HG02763 (cell line): ENCODE results near the gene MAD1L1.

Experiments
- ATAC-seq: cut with Tn5 transposase; IDR thresholded peaks from one replicate; pipeline ENCODE4 v1.9.1; 2021; ENCODE audit warnings: mild to moderate bottlenecking, moderate library complexity; ENCODE audit not compliant: unreplicated experiment

Gene MAD1L1

DNA sequence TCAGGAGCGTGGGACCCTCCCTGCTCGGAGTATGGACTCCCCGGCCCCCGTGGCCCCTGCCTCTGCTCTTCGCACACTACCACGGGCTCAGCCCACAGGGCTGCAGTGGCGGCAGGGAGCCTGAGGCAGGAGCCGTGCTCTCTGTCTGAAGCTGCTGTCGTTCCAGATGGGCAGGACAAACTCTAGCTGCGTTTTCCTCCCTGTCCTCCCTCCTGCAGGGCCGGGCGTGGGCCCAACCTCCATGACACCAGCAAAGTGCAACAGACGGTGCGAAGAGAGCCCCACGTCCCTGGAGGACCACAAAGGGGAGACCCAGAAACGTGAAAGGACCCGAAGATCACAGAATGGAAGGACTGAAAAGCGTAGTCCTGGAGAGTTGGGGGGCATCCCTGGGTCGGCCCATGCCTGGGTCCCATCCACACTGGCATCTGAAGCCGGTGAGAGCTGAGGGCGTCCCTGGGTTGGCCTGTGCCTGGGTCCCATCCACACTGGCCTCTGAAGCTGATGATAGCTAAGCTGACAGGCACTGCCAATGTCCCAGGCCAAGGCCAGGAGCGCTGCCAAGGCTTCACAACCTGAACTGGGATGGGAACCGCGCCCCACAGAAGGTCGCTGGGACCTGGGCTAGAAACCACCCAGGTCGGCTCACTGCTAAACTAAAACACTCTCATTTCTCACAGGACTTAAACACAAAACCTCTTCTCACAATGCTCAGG is 267.0 kb downstream of the MAD1L1 start:
- ATAC-seq: no peak

DNA sequence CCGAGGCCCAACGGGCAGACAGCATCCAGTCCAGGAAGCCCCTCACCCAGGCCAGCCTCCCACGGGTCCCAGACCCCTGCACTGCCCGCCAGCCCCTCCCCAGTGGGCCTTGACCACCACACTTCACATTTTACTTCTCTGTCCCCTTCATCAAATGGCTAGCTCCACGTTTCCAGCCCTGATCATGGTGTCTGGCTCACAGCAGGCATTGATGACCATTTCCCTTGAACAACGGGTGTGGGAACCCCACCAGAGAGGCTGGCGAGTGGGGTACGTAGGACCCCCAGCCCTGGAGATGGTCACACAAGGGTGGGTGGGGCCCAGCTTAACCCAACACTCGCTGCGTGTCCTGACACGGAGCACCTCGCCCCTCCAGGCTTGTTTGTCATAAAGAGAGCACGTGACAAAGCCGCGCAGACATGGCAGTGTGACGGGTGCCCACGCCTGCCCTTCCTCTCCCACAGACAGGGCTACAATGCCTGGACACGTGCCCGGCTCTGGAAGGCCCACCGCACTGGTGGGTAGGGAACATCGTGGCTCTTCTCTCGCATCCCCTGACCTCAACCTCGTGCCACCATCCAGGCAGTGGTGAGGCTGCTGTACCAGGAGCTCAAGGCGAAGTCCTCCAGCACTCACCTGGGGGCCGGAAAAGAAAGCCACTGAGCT is 267.7 kb downstream of the MAD1L1 start:
- ATAC-seq: no peak

DNA sequence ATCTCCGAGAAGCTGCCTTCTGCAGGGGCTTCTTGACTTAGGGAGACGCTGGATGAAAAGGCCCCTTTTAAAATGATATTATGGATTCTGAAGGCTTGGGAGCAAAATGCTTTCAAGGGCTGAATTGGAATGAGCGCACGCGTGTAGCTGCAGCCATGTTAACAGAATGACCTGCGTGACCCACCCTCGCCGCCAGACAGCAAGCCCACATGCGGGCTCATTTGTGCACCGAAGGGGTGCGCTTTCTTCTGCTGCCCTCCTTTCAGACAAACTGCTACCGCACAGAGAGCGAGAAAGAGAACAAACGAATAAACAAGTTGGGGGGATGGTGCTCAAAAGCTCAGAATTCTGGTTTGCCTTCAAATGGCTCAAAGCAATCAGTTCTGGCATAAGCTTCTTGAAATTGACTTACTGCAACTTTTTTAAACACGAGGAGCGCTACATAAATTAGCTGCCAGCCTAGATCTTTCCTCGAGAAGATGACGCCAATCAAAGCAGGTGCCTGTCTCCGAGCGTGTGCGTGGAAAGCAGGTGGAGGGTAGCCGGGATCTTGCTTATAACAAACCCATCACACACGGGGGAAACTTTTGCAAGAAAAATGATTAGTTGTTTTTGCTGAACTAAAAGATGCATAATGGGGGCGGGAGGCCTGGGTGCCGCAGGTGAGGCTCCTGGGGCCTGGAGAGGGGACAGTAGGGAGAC is 268.4 kb downstream of the MAD1L1 start:
- ATAC-seq: no peak

DNA sequence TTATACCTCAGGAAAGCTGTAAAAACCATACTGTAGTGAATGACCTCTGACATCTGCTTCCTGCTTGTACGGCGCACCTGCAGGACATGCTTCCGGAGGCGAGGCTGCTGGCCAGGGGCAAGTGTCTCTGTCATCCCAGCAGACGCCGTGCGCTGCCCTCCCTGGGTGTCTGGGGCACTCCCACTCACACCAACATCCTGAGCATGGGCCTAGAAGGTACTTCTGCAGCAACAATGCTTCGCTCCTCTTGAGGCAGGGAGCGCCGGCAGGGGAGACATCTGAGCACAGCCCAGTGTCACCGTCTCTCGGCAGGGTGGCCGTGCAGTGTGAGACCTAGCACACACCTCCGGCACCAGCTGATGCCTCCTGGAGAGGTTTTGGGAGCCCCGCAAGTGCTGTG is 269.2 kb downstream of the MAD1L1 start:
- ATAC-seq: no peak

DNA sequence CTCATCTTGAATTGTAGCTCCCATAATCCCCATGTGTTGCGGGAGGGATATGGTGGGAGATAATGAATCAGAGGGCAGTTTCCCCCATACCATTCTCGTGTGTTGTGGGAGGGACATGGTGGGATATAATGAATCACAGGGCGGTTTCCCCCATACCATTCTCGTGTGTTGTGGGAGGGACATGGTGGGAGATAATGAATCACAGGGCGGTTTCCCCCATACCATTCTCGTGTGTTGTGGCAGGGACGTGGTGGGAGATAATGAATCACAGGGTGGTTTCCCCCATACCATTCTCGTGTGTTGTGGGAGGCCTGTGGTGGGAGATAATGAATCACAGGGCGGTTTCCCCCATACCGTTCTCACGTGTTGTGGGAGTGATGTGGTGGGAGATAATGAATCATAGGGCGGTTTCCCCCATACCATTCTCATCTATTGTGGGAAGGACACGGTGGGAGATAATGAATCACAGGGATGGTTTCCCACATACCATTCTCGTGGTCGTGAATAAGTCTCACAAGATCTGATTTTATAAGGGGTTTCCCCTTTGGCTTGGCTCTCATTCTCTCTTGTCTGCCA is 271.0 kb downstream of the MAD1L1 start:
- ATAC-seq: no peak

DNA sequence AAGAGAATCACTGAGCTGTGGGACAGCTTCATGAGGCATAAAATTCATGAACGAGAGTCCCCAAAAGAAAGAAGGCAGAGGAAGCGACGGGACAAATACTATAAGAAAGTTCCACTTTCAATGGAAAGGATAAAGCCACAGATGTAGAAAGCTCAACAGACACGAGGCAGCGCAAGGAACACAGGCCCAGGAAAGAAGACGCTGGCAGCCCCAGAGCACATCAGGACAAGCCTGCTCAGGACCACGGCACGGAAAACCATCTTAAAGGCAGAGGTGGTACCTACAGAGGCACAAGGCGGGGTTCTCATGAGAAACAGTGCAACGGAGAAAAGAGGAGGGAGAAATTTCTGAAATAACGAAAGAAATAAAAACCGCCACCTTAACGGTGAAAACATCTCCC is 273.4 kb downstream of the MAD1L1 start:
- no peak for ATAC-seq

DNA sequence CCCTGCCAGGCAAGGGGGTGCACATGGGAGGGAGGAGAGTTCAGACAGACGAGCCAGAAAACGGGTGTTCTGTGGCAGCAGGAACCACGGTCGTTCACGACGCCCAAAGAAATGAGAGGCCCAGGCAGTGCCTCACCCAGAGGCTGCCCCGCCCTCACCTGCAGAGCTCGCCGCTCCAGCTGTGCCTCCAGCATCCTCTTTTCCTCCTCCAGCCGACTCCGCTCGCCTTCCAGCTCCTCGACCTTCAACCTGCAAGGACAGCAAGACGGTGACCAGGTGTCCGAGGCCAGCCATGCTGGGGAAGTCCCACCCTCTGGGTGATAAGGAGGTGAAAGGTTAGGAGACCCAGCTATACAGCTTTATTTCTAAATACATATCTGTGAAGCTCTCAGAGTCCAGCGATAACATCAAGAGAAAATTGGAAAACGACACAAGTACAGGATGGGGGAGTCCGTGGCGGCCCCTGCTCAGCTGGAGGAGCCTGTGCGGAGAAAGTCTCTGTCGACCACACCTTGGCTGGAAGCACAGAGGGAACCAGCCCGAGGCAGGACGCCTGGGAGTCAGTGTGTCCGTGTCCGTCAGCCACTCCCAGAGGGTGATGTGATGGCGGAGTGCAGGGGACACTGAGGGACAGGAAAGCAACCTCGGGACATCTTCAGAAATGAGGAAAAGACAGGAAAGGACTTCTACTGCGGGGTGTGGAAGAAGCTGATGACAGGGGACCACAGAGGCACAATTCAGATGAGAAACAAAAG is 275.1 kb downstream of the MAD1L1 start:
- ATAC-seq: no peak

DNA sequence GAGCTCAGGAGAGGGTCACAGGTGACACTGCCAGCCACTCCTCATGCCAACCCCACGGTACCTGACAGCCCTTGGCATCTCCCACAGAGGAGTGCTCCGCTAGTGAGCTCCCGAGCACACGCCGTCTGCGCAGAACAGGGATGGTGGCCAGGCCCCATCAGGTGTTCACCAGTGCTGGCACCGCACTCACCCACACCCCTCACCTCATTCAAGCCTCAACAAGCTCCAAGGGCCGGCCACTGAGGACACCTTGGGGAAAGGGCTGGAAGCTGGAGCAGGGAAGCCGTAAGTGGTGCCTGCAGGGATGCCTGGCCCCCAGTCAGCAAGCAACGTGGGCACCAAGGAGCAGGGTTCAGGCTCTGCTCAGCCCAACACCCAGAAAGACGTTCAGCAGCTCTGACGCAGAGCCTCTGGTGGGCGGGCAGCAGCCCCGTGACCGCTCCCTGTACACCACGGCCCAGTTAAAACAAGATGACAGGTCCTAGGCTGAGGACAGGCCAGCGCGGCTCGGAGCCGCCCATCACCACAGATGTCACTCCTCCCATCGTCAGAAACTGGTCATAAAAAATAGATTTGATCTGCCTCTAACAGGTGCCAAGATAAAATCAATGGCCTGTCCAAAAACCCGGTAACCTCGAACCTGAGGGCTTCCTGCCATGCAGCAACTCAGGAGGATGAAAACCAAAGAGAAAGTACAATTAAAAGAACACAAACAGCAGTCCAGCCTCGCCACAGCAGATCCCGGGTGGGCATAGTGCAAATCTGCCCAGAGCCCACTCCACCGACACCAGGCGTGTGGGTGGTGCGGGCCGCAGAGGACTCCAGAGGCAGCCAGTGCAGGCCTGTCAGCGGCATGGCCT is 275.9 kb downstream of the MAD1L1 start:
- ATAC-seq: no peak

DNA sequence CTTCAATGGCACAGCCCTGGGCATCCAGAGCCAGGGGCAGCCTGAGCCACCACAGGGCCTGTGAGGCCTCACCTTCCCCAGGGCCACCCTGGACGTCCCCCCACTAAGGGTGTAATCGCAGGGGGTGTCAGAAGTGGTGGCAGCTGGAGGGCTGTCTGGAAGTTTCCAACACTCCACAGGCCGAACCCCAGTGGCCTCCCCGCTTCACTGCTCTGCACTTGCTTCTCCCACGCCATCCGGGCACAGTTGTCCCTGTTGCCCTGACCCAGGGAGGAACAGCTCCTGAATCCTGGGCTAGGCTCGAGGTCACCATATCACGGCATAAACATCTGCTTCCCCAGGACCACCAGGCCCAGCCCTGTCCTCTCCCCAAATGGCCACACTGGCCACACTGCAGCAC is 276.6 kb downstream of the MAD1L1 start:
- no peak for ATAC-seq

DNA sequence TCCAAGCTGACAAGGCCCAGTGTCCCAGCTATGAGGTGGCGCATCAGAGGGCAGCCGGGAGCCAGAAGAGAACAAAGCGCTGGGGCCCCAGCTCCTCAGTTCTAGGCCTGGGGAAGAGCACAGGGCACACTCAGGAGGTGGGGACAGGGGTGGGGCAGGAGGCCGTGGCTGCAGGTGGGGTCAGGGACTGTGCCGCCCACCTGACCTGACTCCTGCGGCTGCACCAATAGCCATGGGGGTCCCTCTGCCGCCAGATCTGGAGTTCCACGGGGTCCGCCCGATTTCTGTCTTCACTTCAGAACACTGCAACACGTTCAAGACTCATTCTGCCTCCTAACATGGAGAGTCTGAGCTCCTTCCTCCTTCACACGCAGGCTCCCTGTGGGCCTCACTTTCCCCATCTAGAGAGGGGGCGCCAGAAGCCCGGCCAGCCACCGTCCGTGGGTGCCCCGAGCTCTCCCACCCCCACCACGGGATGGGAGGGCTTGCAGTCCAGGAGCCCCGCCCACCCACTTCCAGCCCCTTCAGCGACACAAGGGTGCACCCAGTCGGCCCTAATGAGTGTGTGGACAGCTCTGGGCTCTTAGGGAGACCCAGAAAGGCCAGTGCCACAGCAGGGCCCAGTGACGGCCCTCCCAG is 278.3 kb downstream of the MAD1L1 start:
- no peak for ATAC-seq

DNA sequence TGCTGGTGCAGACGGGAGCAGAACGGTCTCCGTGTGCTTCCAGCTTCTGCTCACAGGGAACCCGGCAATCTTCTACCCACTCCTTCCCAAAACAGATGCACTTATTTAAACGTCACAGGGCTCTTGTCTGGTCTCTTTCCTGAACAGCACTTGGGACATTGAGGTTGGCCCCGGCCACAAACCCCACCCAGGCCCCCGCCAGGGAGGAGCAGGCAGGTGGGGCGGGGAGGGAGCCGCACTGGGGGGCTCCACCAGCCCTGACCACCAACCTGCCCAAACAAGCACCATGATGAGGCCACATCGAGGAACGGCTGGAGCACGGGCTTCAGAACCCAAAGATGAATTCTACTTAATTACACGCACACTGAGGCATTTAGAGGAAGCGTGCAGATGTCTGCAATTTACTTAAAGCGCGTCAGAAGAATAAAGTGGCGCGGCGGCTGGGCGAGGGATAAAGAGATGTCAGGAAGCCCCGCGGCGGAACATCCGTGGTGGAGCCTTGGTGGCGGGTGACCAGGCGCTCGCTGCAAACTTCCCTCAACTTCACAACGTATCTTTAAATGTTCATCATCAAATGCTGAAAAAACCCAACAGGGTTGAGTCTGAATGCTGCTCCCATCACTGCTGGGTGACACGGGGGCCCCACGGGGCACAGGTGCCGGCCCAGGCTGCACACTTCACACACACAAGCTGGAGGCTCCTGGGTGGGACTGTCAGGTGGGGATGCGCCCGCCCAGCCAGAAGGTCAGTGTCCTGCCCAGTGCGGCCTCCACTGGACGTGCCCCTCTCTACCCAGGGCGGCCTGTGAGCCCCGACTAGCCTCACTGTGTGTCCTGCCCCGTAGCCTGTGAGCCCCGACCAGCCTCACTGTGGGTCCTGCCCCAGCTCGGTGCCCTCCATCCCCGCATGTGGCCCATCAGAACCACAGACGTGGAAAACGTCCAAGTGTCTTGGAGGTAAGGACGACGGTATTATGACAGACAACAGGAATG is 279.2 kb downstream of the MAD1L1 start:
- no peak for ATAC-seq

DNA sequence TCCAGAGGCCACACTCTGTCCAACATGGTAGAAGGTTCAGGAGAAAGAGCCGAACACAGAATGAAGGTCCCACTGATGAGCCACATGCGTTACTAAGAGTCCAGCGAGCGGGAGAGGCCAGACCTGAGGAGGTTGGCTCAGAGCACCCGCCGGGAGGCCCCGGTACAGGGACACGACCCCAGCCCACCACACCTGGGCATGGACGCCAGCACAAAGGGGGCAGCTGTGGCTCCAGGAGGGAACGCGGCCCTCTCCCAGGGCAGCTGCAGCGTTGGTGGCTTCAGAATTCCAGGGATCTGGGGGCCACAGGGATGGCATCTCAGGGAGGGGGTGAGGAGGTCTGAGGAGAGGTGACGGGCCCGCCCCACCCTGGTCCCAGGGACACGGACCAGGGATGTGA is 280.0 kb downstream of the MAD1L1 start:
- no peak for ATAC-seq

DNA sequence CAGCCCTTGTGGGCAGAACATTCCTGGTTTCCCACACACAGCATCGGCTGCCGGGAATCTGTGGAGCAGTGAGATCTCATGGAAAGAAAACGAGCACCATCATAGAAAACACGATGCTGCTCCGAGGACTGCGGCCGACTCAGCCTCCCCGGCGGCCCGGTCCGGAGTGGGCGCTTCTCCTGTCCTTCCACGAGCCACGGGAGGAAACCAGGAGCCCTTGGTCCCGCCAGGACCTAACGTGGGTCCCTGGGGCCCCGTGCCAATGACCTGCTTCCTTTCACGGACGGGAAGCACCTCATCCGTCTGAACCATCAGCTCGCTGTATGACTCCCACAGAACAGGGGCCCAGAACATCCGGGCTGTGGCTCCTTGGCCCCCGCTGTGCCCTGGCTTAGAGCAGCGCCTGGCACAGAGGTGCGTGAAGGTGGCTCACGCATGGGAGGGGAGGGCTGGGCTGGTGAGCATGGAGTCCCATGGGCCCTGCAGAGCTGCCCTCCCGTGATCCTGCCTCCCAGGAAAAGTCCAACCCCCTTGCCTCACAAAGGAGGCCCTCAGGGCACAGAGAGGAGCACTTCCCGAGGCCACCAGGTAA is 280.5 kb downstream of the MAD1L1 start:
- no peak for ATAC-seq

DNA sequence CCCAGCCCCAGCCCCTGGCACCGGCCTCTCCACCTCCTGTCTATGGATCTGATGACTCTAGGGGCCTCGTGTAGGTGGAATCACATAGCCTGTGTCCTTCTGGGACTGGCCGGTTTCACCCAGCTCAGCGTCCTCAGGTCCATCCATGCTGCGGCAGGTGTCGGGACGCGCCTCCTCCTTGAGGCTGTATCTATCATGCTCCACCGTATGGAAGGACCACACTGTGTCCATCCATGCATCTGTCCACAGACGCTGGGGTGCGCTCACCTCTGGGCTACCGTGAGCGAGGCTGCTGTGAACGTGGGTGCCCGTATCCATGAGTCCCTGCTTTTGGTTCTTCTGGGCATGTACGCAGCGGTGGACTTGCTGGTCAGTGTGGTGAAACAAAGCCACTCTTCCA is 281.1 kb downstream of the MAD1L1 start:
- no peak for ATAC-seq

DNA sequence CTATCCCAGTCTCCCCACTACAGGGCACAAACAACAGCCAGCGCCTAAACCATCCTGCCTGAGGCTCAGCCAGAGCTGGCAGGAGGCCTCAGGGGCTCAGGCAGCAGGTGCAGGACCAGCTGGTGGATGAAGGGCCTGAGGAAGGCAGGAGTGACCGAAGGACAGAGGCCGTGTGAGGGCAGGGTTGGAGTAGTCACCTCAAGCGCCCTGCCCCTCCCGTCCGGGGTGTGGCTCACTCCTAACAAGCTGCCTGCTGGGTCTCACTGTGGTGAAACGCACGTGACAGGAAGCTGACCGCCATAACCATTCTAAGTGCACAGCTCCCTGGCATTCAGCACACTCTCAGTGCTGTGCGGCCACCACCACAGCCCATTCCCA is 281.6 kb downstream of the MAD1L1 start:
- ATAC-seq: no peak

DNA sequence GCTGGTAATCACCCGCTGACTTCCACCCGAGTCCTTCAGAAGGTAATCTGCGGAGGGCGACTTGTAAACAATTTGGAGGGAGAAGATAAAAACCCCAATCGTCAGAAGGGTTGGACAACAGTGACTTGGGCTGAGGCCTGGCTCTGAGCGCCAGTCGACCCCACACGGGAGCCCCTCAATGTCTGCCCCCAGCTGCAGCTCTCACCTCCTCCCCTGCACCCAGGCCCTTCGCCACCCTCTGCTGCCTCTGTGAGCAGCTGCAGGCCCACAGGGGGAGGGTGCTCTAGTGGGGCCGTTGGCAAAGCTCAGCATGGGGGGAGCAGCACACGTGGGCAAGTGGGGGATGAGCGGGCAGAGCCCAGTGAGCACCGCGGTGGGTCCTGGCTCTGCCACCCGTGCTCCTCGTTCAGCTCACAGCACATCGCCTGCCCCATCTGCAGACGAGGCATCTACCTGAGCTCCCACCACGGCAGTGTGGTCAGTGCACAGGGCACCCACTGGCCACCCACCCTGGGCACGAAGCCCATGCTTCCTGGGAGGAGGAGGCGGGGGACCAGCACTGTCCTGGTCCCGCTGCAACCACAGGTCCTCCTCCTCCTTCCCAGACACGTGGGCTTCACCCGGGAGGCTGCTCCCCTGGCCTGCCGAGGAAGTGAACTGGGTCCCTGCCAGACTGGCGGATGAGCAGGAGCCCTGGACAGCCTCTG is 282.1 kb downstream of the MAD1L1 start:
- ATAC-seq: no peak

DNA sequence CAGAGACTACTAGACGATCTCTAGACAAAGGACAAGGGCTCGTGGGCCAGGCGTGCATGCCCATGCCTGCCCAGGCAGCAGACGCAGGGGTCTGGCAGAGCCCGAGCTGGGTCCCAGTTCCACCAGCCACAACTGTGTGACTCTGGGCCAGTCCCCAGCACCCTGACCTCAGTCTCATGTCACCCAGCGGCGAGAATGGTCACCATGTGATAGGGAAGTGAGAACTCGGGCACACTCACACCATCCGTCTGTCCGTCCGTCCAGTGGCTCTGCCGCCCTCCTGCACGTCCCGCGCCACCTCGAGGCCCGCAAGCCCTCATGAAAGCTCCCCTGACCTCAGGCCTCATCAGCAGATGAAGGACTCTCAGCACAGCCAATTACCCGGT is 282.7 kb downstream of the MAD1L1 start:
- ATAC-seq: no peak

DNA sequence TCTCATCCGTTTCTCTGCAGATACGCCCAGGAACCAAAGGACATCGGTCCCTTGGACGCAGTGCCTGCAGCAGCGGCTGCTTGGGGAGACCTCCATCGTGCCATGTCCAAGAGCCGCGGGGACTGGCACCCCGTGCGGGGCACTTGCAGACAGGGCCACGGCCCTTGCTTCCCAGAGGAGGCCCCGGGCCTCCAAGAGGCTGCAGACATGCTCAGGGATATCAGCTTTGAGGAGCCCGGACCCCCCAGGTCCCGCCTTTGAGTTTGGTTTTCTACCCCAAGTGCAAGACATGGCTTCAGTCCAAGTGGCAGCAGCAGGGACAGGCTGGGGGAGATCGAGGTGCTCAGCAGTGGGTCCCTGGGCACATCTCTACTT is 283.1 kb downstream of the MAD1L1 start:
- ATAC-seq: no peak
